A673 (cell line): Measurements from ENCODE around the gene PPHLN1. TPM values are rescaled to one million over a fixed set of nuclear protein-coding genes. Genes with fewer than 3 reads are reported as not detected.

Experiments used
- Bru-seq: library from RNA; stranded (reverse); fragments of 400-500 nt; gene quantifications from one replicate; lab custom pipeline; 2021; lab: Mats Ljungman, UMichigan
- BruChase-seq, 2 experiments: library from RNA; stranded (reverse); fragments of 400-500 nt; gene quantifications; one replicate each; lab custom pipeline; 2021; lab: Mats Ljungman, UMichigan
- BruUV-seq: library from RNA; stranded (reverse); fragments of 400-500 nt; replicated peaks from 2 replicates; lab custom pipeline; 2021; lab: Mats Ljungman, UMichigan
- CTCF ChIA-PET: fragments of 300-600 bp; sonication (Branson Sonifier 250); formaldehyde crosslinking; loops from one replicate; lab custom pipeline; 2022; ENCODE audit warnings: antibody characterized with exemption; lab: Charles Lee
- POLR2A ChIA-PET: fragments of 300-600 bp; sonication (Branson Sonifier 250); formaldehyde crosslinking; loops from one replicate; lab custom pipeline; 2022; ENCODE audit warnings: antibody characterized with exemption; ENCODE audit not compliant: low non-redundant PET; lab: Charles Lee
- DNase-seq: peaks from one replicate; pipeline ENCODE4 v3.0.0-alpha.2; 2015; ENCODE audit warnings: low spot score
- H3K27ac ChIP-seq: fragments of 200-600 bp; sonication (generic); 2 replicates; pipeline ENCODE4 v1.5.1; 2016; ENCODE audit warnings: mixed run types, low read depth, mild to moderate bottlenecking, mixed read lengths, antibody characterized with exemption, low read length; ENCODE audit not compliant: poor library complexity, severe bottlenecking
- H3K27me3 ChIP-seq: fragments of 200-600 bp; sonication (generic); replicated peaks from 2 replicates; pipeline ENCODE4 v1.6.1; 2017; ENCODE audit warnings: mixed run types, low read depth, mild to moderate bottlenecking, mixed read lengths, antibody characterized with exemption, low read length; ENCODE audit not compliant: insufficient read depth, poor library complexity
- H3K36me3 ChIP-seq: fragments of 200-600 bp; sonication (generic); 2 replicates; pipeline ENCODE4 v1.6.1; 2016; ENCODE audit warnings: mixed run types, mild to moderate bottlenecking, mixed read lengths, antibody characterized with exemption, low read length; ENCODE audit not compliant: insufficient read depth, poor library complexity, severe bottlenecking
- H3K4me1 ChIP-seq: fragments of 200-600 bp; sonication (generic); 2 replicates; pipeline ENCODE4 v1.6.1; 2017; ENCODE audit warnings: mixed run types, mild to moderate bottlenecking, mixed read lengths, antibody characterized with exemption, low read length; ENCODE audit not compliant: insufficient read depth, poor library complexity, severe bottlenecking
- H3K4me3 ChIP-seq: fragments of 200-600 bp; sonication (generic); 2 replicates; pipeline ENCODE4 v1.5.1; 2016; ENCODE audit warnings: low read depth, mixed run types, mild to moderate bottlenecking, mixed read lengths, low read length; ENCODE audit not compliant: poor library complexity, severe bottlenecking
- H3K9me3 ChIP-seq: fragments of 200-600 bp; sonication (generic); 2 replicates; pipeline ENCODE4 v1.6.1; 2016; ENCODE audit warnings: mixed run types, low read depth, mild to moderate bottlenecking, mixed read lengths, antibody characterized with exemption, low read length; ENCODE audit not compliant: poor library complexity, severe bottlenecking
- EZH2 ChIP-seq: fragments of 200-600 bp; sonication (generic); IDR thresholded peaks from 2 replicates; pipeline ENCODE4 v1.6.1; 2017; ENCODE audit warnings: borderline replicate concordance, low read depth, mild to moderate bottlenecking, mixed read lengths, antibody characterized with exemption, low read length; ENCODE audit not compliant: poor library complexity, severe bottlenecking
- intact Hi-C: fragments of 100-400 bp; cut with micrococcal nuclease; formaldehyde crosslinking; loops from one replicate; pipeline ENCODE4 v1.10.0; 2022; ENCODE audit not compliant: unreplicated experiment
- long read RNA-seq: library from polyadenylated mRNA; stranded (forward); transcript quantifications from one replicate; pipeline ENCODE4 v2.0.0, GENCODE V29; 2022
- total RNA-seq: library from RNA; stranded (reverse); gene quantifications from 2 replicates; pipeline ENCODE4 v1.2.3, GENCODE V29; 2021
- TF ChIP-seq, protein P1 (sequence below): fragments of 300-800, 200-600 bp; sonication (generic); conservative IDR thresholded peaks from 2 replicates; pipeline ENCODE4 v1.5.1; 2017; ENCODE audit warnings: low read depth, mild to moderate bottlenecking, antibody characterized with exemption, low read length, moderate library complexity, mixed read lengths

The PPHLN1 gene, protein sequence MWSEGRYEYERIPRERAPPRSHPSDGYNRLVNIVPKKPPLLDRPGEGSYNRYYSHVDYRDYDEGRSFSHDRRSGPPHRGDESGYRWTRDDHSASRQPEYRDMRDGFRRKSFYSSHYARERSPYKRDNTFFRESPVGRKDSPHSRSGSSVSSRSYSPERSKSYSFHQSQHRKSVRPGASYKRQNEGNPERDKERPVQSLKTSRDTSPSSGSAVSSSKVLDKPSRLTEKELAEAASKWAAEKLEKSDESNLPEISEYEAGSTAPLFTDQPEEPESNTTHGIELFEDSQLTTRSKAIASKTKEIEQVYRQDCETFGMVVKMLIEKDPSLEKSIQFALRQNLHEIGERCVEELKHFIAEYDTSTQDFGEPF
- 90.1 and 96.2 TPM in 2 replicates for total RNA-seq
- percentile 83 among the genes with signal in this experiment for Bru-seq, nascent RNA
- percentile 77 among the genes with signal in this experiment for BruChase-seq, experiment 1, labeled RNA remaining after a 2-hour chase
- BruChase-seq, experiment 2, labeled RNA remaining after a 6-hour chase: percentile 73 among the genes with signal in this experiment
- long read RNA-seq, full-length matches to known transcripts: 72 of 137 reads
- long read RNA-seq, partial matches to known transcripts: 24 of 137 reads
- long read RNA-seq, other reads (novel, unspliced or antisense): 41 of 137 reads

DNA sequence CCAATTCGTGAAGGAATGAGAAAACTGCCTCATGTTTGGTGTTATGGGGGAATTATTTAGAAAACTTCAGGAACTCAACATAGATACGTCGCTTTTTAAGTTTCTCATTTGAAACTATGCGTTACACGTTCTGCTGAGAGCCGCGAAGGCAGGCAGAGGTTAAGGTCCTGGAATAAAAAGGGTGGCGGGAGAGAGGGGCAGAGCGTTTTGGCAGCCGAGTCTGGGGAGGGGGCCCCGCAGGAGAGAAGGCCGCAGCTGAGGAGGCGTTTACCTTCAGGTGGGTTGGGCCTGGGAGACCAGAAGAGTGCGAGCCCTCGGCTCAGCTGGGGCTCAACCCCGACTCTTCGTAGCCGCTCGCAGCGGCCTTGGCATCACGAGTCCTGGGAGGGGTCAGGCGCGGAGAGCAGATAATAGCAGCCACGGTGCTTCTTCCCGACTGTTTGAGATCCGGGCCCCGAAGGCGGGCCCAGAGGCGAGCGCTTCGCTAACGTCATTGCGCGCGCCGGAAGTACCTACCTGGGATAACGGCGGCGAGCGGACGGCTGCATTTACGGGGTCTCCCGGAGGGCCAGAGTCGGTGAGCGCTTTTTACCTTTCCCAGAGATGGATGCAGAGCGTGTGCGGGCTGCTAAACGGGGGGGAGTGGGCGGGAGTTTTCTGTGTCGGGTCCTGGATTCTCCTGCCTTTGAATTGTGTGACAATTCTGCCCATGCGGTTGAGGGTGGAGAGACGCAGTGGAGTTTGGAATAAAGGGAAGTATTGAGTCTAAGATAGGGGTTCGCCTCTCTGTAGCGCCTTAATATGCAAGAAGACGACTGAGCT lies at the start of gene PPHLN1, which contains the start of gene ZCRB1:
Gene PPHLN1, plus strand, starts transcription at position 515 of the 822 bp plus-strand sequence. CDS start 9,736 bp downstream, outside the sequence.
Gene ZCRB1, minus strand, starts transcription at position 442 of the 822 bp plus-strand sequence. CDS start 1,992 bp downstream, outside the sequence.
- H3K36me3 ChIP-seq: peaks cover 6% of the 10 kb centered on the region
- peak; percentile 89 for DNase-seq
- ChIA-PET POLR2A (no interaction called here), CTCF (no interaction called here)
- no peaks in the 10 kb centered on the region for H3K27me3 ChIP-seq
- TF ChIP-seq, protein P1, sequence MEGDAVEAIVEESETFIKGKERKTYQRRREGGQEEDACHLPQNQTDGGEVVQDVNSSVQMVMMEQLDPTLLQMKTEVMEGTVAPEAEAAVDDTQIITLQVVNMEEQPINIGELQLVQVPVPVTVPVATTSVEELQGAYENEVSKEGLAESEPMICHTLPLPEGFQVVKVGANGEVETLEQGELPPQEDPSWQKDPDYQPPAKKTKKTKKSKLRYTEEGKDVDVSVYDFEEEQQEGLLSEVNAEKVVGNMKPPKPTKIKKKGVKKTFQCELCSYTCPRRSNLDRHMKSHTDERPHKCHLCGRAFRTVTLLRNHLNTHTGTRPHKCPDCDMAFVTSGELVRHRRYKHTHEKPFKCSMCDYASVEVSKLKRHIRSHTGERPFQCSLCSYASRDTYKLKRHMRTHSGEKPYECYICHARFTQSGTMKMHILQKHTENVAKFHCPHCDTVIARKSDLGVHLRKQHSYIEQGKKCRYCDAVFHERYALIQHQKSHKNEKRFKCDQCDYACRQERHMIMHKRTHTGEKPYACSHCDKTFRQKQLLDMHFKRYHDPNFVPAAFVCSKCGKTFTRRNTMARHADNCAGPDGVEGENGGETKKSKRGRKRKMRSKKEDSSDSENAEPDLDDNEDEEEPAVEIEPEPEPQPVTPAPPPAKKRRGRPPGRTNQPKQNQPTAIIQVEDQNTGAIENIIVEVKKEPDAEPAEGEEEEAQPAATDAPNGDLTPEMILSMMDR: no peak
- no peak for TF ChIP-seq EZH2
- H3K27ac ChIP-seq: peak within 1 kb of the TSS; percentile 86
- peaks cover 14% of the 10 kb centered on the region for H3K4me1 ChIP-seq
- TSS peak; percentile 77 for BruUV-seq
- H3K9me3 ChIP-seq: no peaks in the 10 kb centered on the region
- peak within 1 kb of the TSS; percentile 79 for H3K4me3 ChIP-seq
- intact Hi-C loops: loop anchor here (2.0 to 5.0 kb wide), 2 partner anchors 184 to 197 kb away; partner anchors contain the start of gene GXYLT1

DNA sequence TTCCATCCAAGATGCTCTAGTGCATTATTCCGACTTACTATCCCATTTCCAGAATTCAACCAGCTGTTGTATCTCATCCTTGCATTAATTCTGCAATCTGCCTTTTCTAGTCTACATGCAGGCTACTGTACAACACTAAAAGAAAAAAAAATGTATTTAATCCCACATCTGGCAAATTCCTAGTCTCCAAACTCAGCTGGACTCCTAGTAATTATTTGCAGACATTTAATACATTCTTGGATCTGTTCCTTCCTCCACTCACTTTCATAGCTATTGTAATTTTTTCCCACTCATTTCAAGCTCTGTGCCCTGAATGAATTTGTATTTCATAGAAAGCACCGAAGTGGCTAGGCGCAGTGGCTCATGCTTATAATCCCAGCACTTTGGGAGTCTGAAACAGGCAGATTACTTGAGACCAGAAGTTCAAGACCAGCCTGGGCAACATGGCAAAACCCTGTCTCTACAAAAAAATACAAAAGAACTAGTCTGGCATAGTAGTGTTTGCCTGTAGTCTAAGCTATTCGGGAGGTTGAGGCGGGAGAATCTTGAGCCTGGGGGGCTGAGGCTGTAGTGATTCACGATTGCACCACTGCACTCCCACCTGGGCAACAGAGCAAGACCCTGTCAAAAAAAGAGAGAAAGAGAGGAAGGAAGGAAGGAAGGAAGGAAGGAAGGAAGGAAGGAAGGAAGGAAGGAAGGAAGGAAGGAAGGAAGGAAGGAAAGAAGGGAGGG lies 48.4 kb upstream of the PPHLN1 start:
- H3K27me3 ChIP-seq: no peaks in the 10 kb centered on the region
- POLR2A ChIA-PET: interaction anchor here (0.7 kb wide), 1 partner anchor 346 kb away, joined by 3 read pairs; no protein-coding TSS in a partner anchor
- H3K4me1 ChIP-seq: peaks cover 19% of the 10 kb centered on the region
- no peak overlapping the region for H3K4me3 ChIP-seq
- no peaks in the 10 kb centered on the region for H3K36me3 ChIP-seq
- BruUV-seq: no TSS peak
- peak; percentile 66 for DNase-seq
- CTCF ChIA-PET: interaction anchor here (0.6 kb wide), 1 partner anchor 125 kb away, joined by 3 read pairs; no protein-coding TSS in a partner anchor
- TF ChIP-seq, protein P1: no peak
- no peak for TF ChIP-seq EZH2
- no peaks in the 10 kb centered on the region for H3K9me3 ChIP-seq
- H3K27ac ChIP-seq: peak overlapping the region; percentile 79
- intact Hi-C loops: no loop called here
